A673 (cell line): ENCODE data around the gene STH. TPM values are rescaled to one million over a fixed set of nuclear protein-coding genes. Genes with fewer than 3 reads are reported as not detected.

Experiments
- BruUV-seq: library from RNA; stranded (reverse); fragments of 400-500 nt; replicated peaks from 2 replicates; lab custom pipeline; 2021; lab: Mats Ljungman, UMichigan
- CTCF ChIA-PET: fragments of 300-600 bp; sonication (Branson Sonifier 250); formaldehyde crosslinking; loops from one replicate; lab custom pipeline; 2022; ENCODE audit warnings: antibody characterized with exemption; lab: Charles Lee
- POLR2A ChIA-PET: fragments of 300-600 bp; sonication (Branson Sonifier 250); formaldehyde crosslinking; loops from one replicate; lab custom pipeline; 2022; ENCODE audit warnings: antibody characterized with exemption; ENCODE audit not compliant: low non-redundant PET; lab: Charles Lee
- DNase-seq: peaks from one replicate; pipeline ENCODE4 v3.0.0-alpha.2; 2015; ENCODE audit warnings: low spot score
- H3K27ac ChIP-seq: fragments of 200-600 bp; sonication (generic); 2 replicates; pipeline ENCODE4 v1.5.1; 2016; ENCODE audit warnings: mixed run types, low read depth, mild to moderate bottlenecking, mixed read lengths, antibody characterized with exemption, low read length; ENCODE audit not compliant: poor library complexity, severe bottlenecking
- H3K27me3 ChIP-seq: fragments of 200-600 bp; sonication (generic); replicated peaks from 2 replicates; pipeline ENCODE4 v1.6.1; 2017; ENCODE audit warnings: mixed run types, low read depth, mild to moderate bottlenecking, mixed read lengths, antibody characterized with exemption, low read length; ENCODE audit not compliant: insufficient read depth, poor library complexity
- H3K36me3 ChIP-seq: fragments of 200-600 bp; sonication (generic); 2 replicates; pipeline ENCODE4 v1.6.1; 2016; ENCODE audit warnings: mixed run types, mild to moderate bottlenecking, mixed read lengths, antibody characterized with exemption, low read length; ENCODE audit not compliant: insufficient read depth, poor library complexity, severe bottlenecking
- H3K4me1 ChIP-seq: fragments of 200-600 bp; sonication (generic); 2 replicates; pipeline ENCODE4 v1.6.1; 2017; ENCODE audit warnings: mixed run types, mild to moderate bottlenecking, mixed read lengths, antibody characterized with exemption, low read length; ENCODE audit not compliant: insufficient read depth, poor library complexity, severe bottlenecking
- H3K4me3 ChIP-seq: fragments of 200-600 bp; sonication (generic); 2 replicates; pipeline ENCODE4 v1.5.1; 2016; ENCODE audit warnings: low read depth, mixed run types, mild to moderate bottlenecking, mixed read lengths, low read length; ENCODE audit not compliant: poor library complexity, severe bottlenecking
- H3K9me3 ChIP-seq: fragments of 200-600 bp; sonication (generic); 2 replicates; pipeline ENCODE4 v1.6.1; 2016; ENCODE audit warnings: mixed run types, low read depth, mild to moderate bottlenecking, mixed read lengths, antibody characterized with exemption, low read length; ENCODE audit not compliant: poor library complexity, severe bottlenecking
- EZH2 ChIP-seq: fragments of 200-600 bp; sonication (generic); IDR thresholded peaks from 2 replicates; pipeline ENCODE4 v1.6.1; 2017; ENCODE audit warnings: borderline replicate concordance, low read depth, mild to moderate bottlenecking, mixed read lengths, antibody characterized with exemption, low read length; ENCODE audit not compliant: poor library complexity, severe bottlenecking
- intact Hi-C: fragments of 100-400 bp; cut with micrococcal nuclease; formaldehyde crosslinking; loops from one replicate; pipeline ENCODE4 v1.10.0; 2022; ENCODE audit not compliant: unreplicated experiment
- total RNA-seq: library from RNA; stranded (reverse); gene quantifications from 2 replicates; pipeline ENCODE4 v1.2.3, GENCODE V29; 2021
- TF ChIP-seq, protein P1 (sequence below): fragments of 300-800, 200-600 bp; sonication (generic); conservative IDR thresholded peaks from 2 replicates; pipeline ENCODE4 v1.5.1; 2017; ENCODE audit warnings: low read depth, mild to moderate bottlenecking, antibody characterized with exemption, low read length, moderate library complexity, mixed read lengths

Gene STH
- total RNA-seq, 1 experiment from 2014 or later: not detected

DNA sequence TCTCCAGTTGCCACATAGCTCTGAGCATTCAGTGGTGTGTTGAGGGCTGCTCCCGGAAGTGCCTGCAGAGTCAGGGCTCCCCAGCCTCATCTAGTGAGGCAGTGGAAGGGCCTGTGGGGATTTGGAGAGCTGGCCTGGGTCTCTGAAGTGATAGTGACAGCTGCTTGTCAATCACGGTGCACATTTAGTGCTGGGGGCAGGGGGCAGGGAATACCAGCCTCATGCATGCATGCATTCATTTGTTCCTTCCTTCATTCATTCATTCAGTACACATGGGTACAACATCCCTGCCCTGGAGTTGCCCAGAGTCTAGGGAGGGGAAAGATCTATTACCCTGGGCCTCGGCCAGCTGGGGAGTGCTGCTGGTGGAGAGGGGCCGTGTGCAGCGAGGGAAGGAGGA lies 11.3 kb upstream of the STH start:
- TF ChIP-seq, protein P1, sequence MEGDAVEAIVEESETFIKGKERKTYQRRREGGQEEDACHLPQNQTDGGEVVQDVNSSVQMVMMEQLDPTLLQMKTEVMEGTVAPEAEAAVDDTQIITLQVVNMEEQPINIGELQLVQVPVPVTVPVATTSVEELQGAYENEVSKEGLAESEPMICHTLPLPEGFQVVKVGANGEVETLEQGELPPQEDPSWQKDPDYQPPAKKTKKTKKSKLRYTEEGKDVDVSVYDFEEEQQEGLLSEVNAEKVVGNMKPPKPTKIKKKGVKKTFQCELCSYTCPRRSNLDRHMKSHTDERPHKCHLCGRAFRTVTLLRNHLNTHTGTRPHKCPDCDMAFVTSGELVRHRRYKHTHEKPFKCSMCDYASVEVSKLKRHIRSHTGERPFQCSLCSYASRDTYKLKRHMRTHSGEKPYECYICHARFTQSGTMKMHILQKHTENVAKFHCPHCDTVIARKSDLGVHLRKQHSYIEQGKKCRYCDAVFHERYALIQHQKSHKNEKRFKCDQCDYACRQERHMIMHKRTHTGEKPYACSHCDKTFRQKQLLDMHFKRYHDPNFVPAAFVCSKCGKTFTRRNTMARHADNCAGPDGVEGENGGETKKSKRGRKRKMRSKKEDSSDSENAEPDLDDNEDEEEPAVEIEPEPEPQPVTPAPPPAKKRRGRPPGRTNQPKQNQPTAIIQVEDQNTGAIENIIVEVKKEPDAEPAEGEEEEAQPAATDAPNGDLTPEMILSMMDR: no peak
- TF ChIP-seq EZH2: no peak
- CTCF ChIA-PET: no interaction called here
- DNase-seq: no peak
- Histone ChIP-seq H3K27ac (no peak overlapping the region), H3K9me3 (no peaks in the 10 kb centered on the region), H3K27me3 (no peaks in the 10 kb centered on the region), H3K36me3 (no peaks in the 10 kb centered on the region), H3K4me3 (no peak overlapping the region), H3K4me1 (no peaks in the 10 kb centered on the region)
- POLR2A ChIA-PET: no interaction called here
- BruUV-seq: no TSS peak
- intact Hi-C loops: no loop called here

DNA sequence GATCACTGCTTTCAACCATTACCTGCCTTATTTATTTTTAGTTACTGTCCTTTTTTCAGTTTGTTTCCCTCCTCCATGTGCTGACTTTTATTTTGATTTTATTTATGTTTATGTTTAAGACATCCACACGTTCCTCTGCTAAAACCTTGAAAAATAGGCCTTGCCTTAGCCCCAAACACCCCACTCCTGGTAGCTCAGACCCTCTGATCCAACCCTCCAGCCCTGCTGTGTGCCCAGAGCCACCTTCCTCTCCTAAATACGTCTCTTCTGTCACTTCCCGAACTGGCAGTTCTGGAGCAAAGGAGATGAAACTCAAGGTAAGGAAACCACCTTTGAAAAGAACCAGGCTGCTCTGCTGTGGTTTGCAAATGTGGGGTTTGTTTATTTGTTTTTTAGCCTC lies 9.3 kb upstream of the STH start:
- DNase-seq: no peak
- CTCF ChIA-PET: no interaction called here
- Histone ChIP-seq H3K27me3 (no peaks in the 10 kb centered on the region), H3K27ac (no peak overlapping the region), H3K36me3 (no peaks in the 10 kb centered on the region), H3K4me3 (no peak overlapping the region), H3K9me3 (no peaks in the 10 kb centered on the region), H3K4me1 (no peaks in the 10 kb centered on the region)
- intact Hi-C loops: no loop called here
- POLR2A ChIA-PET: no interaction called here
- TF ChIP-seq, protein P1: no peak
- no peak for TF ChIP-seq EZH2
- BruUV-seq: no TSS peak

DNA sequence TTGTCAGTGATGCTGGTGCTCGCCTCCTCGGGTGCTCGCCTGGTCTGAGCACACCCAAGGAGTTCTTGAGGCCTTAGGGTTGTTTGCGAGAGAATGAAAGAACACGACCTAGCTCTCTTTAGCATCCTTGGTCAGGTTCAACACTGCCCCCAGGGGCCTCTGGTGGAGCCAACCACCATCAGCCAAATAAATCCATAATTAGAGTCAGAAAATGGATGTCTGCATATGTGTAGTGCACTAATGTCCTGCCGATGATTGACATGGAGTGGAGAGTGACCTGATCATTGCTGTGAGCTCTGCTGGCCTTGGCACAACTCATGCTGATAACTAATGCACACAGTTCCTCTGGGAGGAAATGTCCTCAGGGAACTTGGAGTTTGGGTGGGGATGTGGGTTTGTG lies 8.2 kb upstream of the STH start:
- intact Hi-C loops: no loop called here
- H3K36me3 ChIP-seq: no peaks in the 10 kb centered on the region
- H3K27ac ChIP-seq: no peak overlapping the region
- ChIA-PET POLR2A (no interaction called here), CTCF (no interaction called here)
- H3K4me1 ChIP-seq: no peaks in the 10 kb centered on the region
- TF ChIP-seq, protein P1: no peak
- TF ChIP-seq EZH2: no peak
- no peak overlapping the region for H3K4me3 ChIP-seq
- H3K9me3 ChIP-seq: no peaks in the 10 kb centered on the region
- no peaks in the 10 kb centered on the region for H3K27me3 ChIP-seq
- BruUV-seq: no TSS peak
- no peak for DNase-seq
